Osteoblast (primary cell): ENCODE results near the gene KCNJ3. TPM values are rescaled to one million over a fixed set of nuclear protein-coding genes. Genes with fewer than 3 reads are reported as not detected.

ENCODE experiments used
- DNase-seq: peaks from one replicate; pipeline ENCODE4 v3.0.0; 2011; ENCODE audit warnings: low spot score, mixed read lengths; ENCODE audit not compliant: insufficient read length; ENCODE audit errors: missing footprints
- H2AFZ ChIP-seq: 2 replicates; pipeline ENCODE4 v1.6.0; 2011; ENCODE audit warnings: mild to moderate bottlenecking, low read length
- H3K27ac ChIP-seq: 2 replicates; pipeline ENCODE4 v1.5.1; 2011; ENCODE audit warnings: mild to moderate bottlenecking, low read depth, low read length, moderate library complexity
- H3K27me3 ChIP-seq: 2 replicates; pipeline ENCODE4 v1.6.0; 2012; ENCODE audit warnings: mild to moderate bottlenecking, control low read depth, inconsistent platforms, low read length, moderate library complexity; ENCODE audit not compliant: insufficient read depth
- H3K36me3 ChIP-seq: 2 replicates; pipeline ENCODE4 v1.5.1; 2011; ENCODE audit warnings: mild to moderate bottlenecking, low read length, control low read depth, moderate library complexity; ENCODE audit not compliant: insufficient read depth
- H3K4me1 ChIP-seq: 2 replicates; pipeline ENCODE4 v1.5.1; 2011; ENCODE audit warnings: mild to moderate bottlenecking, low read length, control low read depth, moderate library complexity; ENCODE audit not compliant: insufficient read depth
- H3K4me2 ChIP-seq: 2 replicates; pipeline ENCODE4 v1.6.0; 2011; ENCODE audit warnings: mild to moderate bottlenecking, low read length; ENCODE audit not compliant: insufficient read depth
- H3K4me3 ChIP-seq: fragments of 200-600 bp; sonication (generic); 3 replicates; pipeline ENCODE4 v1.5.1; 2012; ENCODE audit warnings: mild to moderate bottlenecking, low read length, inconsistent platforms; ENCODE audit not compliant: insufficient read depth
- H3K79me2 ChIP-seq: 2 replicates; pipeline ENCODE4 v1.6.0; 2012; ENCODE audit warnings: mild to moderate bottlenecking, low read length, control low read depth, inconsistent platforms; ENCODE audit not compliant: insufficient read depth
- H3K9me3 ChIP-seq: 2 replicates; pipeline ENCODE4 v1.5.1; 2011; ENCODE audit warnings: low read depth, low read length, control low read depth
- H4K20me1 ChIP-seq: 2 replicates; pipeline ENCODE4 v1.6.0; 2012; ENCODE audit warnings: mild to moderate bottlenecking, low read length, control low read depth; ENCODE audit not compliant: insufficient read depth
- CTCF ChIP-seq: IDR thresholded peaks from 2 replicates; pipeline ENCODE4 v1.5.1; 2011; ENCODE audit warnings: mild to moderate bottlenecking, low read depth, low read length, moderate library complexity; ENCODE audit errors: extremely low read depth
- total RNA-seq: library from RNA; depleted of rRNA; stranded (reverse); fragments of >200 nt; gene quantifications from 2 replicates; pipeline ENCODE4 v1.2.3, GENCODE V29; 2012

KCNJ3 gene
- total RNA-seq, 1 donor: not detected

DNA sequence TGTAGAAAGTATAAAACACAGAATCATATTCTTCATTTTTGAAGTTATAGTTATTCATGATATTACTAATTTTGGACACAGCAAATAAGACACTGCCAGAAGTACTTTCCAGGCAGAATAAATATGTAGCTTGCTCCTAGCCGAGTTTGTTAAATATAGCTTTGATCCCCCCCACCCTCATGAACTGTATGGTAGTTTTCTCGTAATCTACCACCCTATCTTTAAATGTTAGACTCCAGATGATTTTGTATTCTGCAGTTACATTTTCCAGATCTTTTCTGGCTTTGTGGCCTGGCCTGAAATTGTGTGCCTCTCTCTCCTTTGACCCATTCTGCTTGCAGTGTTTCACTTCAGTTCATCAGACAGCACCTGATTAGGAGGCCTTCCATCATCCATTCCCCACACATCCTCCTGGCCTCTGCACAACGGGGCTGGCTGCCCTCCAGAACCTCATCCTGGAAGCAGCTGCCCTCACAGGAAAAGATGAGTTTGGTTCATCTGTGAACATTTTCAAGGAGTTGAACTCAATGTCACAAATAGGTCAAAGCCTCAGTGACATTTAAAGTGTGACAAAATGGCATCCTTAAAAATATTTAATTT is 4.7 kb upstream of the KCNJ3 start:
- no peaks in the 10 kb centered on the region for H4K20me1 ChIP-seq
- H3K4me1 ChIP-seq: no peaks in the 10 kb centered on the region
- DNase-seq: no peak
- H3K9me3 ChIP-seq: no peaks in the 10 kb centered on the region
- no peak overlapping the region for H2AFZ ChIP-seq
- H3K27me3 ChIP-seq: no peaks in the 10 kb centered on the region
- H3K27ac ChIP-seq: no peak overlapping the region
- H3K79me2 ChIP-seq: no peaks in the 10 kb centered on the region
- H3K36me3 ChIP-seq: no peaks in the 10 kb centered on the region
- no peak overlapping the region for H3K4me2 ChIP-seq
- no peak for TF ChIP-seq CTCF
- no peak overlapping the region for H3K4me3 ChIP-seq

- H3K27ac ChIP-seq: no peak overlapping the region
- H3K4me1 ChIP-seq: no peaks in the 10 kb centered on the region
- no peaks in the 10 kb centered on the region for H4K20me1 ChIP-seq
- no peaks in the 10 kb centered on the region for H3K79me2 ChIP-seq
- no peak for TF ChIP-seq CTCF
- no peak overlapping the region for H3K4me3 ChIP-seq
- no peak overlapping the region for H3K4me2 ChIP-seq
- H3K27me3 ChIP-seq: no peaks in the 10 kb centered on the region
- DNase-seq: no peak
- no peaks in the 10 kb centered on the region for H3K9me3 ChIP-seq
- no peak overlapping the region for H2AFZ ChIP-seq
- no peaks in the 10 kb centered on the region for H3K36me3 ChIP-seq
These were observed 3.6 kb upstream of the KCNJ3 start for GRCh38 chr2:154694881-154695280.

DNA sequence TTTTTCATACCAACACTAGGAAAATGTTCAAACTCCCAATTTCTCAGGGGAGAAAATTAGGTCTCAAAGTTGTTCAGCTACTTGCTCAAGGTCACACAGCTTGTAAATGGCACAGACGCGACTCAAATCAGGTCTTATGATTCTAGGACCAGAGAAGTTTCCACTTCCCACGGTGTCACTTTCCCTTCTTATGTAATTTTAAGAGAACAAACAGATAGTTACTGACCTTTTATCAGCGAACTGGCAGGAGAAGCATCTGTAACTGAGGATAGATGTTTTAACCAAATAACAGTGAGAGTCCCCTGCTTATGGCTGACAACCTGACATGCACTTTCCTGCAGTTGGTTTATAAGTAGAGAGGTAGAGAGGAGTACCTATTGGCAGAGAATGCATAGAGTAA is 2.1 kb upstream of the KCNJ3 start:
- no peak overlapping the region for H3K4me2 ChIP-seq
- H3K9me3 ChIP-seq: no peaks in the 10 kb centered on the region
- no peaks in the 10 kb centered on the region for H3K36me3 ChIP-seq
- H2AFZ ChIP-seq: no peak overlapping the region
- no peak overlapping the region for H3K27ac ChIP-seq
- H4K20me1 ChIP-seq: no peaks in the 10 kb centered on the region
- H3K79me2 ChIP-seq: no peaks in the 10 kb centered on the region
- no peaks in the 10 kb centered on the region for H3K27me3 ChIP-seq
- no peak for TF ChIP-seq CTCF
- H3K4me3 ChIP-seq: no peak overlapping the region
- DNase-seq: no peak
- no peaks in the 10 kb centered on the region for H3K4me1 ChIP-seq

DNA sequence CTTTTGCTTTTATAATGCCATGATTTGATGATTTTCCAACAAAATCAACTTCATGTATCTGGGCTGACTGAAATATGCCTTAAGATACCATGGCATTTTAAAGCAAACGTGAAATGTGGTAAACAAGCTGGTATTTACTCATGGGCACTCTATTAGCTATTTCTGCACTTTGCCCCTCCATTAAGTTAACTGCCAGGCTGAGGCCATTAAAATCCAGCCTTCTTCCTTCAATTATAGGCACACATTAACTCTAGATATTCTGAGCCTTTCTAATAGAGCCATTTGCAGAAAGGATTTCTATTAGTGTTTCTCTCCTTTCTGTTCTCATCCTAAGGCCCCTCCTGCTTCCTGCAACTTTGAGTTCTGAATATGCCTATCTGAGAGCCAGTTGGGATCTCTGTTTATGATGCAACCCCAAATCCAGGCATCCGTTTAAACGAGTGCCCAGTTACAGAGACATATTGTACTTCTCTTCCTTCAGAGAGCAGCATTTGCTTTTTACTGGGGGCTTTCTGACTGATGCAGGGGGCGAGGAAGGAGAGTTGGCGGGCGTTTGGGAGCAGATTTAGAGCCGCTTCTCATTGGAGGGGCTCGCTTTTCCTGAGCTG is 1.6 kb upstream of the KCNJ3 start:
- no peaks in the 10 kb centered on the region for H3K27me3 ChIP-seq
- DNase-seq: no peak
- H3K27ac ChIP-seq: no peak overlapping the region
- H3K4me2 ChIP-seq: no peak overlapping the region
- H3K79me2 ChIP-seq: no peaks in the 10 kb centered on the region
- no peak overlapping the region for H3K4me3 ChIP-seq
- no peaks in the 10 kb centered on the region for H3K4me1 ChIP-seq
- H3K9me3 ChIP-seq: no peaks in the 10 kb centered on the region
- no peaks in the 10 kb centered on the region for H4K20me1 ChIP-seq
- H2AFZ ChIP-seq: no peak overlapping the region
- no peak for TF ChIP-seq CTCF
- no peaks in the 10 kb centered on the region for H3K36me3 ChIP-seq
